ENCODE data around the gene TYROBP. TPM values are rescaled to one million over a fixed set of nuclear protein-coding genes. Genes with fewer than 3 reads are reported as not detected.

TYROBP gene
- total RNA-seq, 1 donor from 2014 or later, result 31.5 TPM

- DNase-seq (ENCODE audit: low spot score in 2 of 2), result no peak
- Histone ChIP-seq H3K27me3 (no peaks in the 10 kb centered on the region), H3K36me3 (no peaks in the 10 kb centered on the region), H3K4me3 (no peak overlapping the region), H3K27ac (no peak overlapping the region), H3K9me3 (no peaks in the 10 kb centered on the region), H3K4me1 (no peaks in the 10 kb centered on the region)
- intact Hi-C loops (cut with DNase I), result no loop called here
- TF ChIP-seq CTCF (IDR thresholded peaks at IDR 0.05), result no peak
Measured at GRCh38 chr19:35905178-35905727, 2.8 kb downstream of the TYROBP start.

GRCh38 chr19:35904311-35905068 lies 3.6 kb downstream of the TYROBP start:
- no peaks in the 10 kb centered on the region for H3K4me1 ChIP-seq
- H3K27ac ChIP-seq, result peak overlapping the region; percentile 19 to 47
- no peak for TF ChIP-seq CTCF (IDR thresholded peaks at IDR 0.05)
- H3K36me3 ChIP-seq, result no peaks in the 10 kb centered on the region
- no peak for DNase-seq (ENCODE audit: low spot score in 2 of 2)
- intact Hi-C loops (cut with DNase I), result no loop called here
- H3K27me3 ChIP-seq, result no peaks in the 10 kb centered on the region
- H3K9me3 ChIP-seq, result no peaks in the 10 kb centered on the region
- no peak overlapping the region for H3K4me3 ChIP-seq

GRCh38 chr19:35903550-35904179 lies 4.4 kb downstream of the TYROBP start:
- peak overlapping the region; percentile 29 to 47 for H3K27ac ChIP-seq
- H3K4me1 ChIP-seq, result peaks cover 0 to 1% of the 10 kb centered on the region in 2 donors
- H3K4me3 ChIP-seq, result peak overlapping the region in 1 of 2 donors; percentile 29
- no peaks in the 10 kb centered on the region for H3K27me3 ChIP-seq
- H3K9me3 ChIP-seq, result no peaks in the 10 kb centered on the region
- intact Hi-C loops (cut with DNase I), result no loop called here
- no peaks in the 10 kb centered on the region for H3K36me3 ChIP-seq
- peak; percentile 82 to 90 for DNase-seq (ENCODE audit: low spot score in 2 of 2)
- no peak for TF ChIP-seq CTCF (IDR thresholded peaks at IDR 0.05)

- TF ChIP-seq CTCF (IDR thresholded peaks at IDR 0.05), result no peak
- peak overlapping the region; percentile 29 to 41 for H3K27ac ChIP-seq
- H3K27me3 ChIP-seq, result no peaks in the 10 kb centered on the region
- H3K9me3 ChIP-seq, result no peaks in the 10 kb centered on the region
- H3K36me3 ChIP-seq, result no peaks in the 10 kb centered on the region
- peak overlapping the region in 1 of 2 donors; percentile 29 for H3K4me3 ChIP-seq
- peaks cover 2 to 8% of the 10 kb centered on the region in 2 donors for H3K4me1 ChIP-seq
- intact Hi-C loops (cut with DNase I), result no loop called here
- DNase-seq (ENCODE audit: low spot score in 2 of 2), result no peak
Measured at GRCh38 chr19:35902870-35903475, 5.1 kb downstream of the TYROBP start.

GRCh38 chr19:35901854-35902661 lies 6.0 kb downstream of the TYROBP start, which contains the start of gene HCST:
HCST (plus strand) TSS chr19:35902529; CDS start chr19:35902594, 65 bp downstream.
- intact Hi-C loops (cut with DNase I), result no loop called here
- Histone ChIP-seq H3K27me3 (no peaks in the 10 kb centered on the region), H3K9me3 (no peaks in the 10 kb centered on the region), H3K4me3 (peak within 1 kb of the TSS in 1 of 2 donors; percentile 29), H3K36me3 (no peaks in the 10 kb centered on the region), H3K27ac (peak within 1 kb of the TSS; percentile 54 to 76), H3K4me1 (peaks cover 3 to 10% of the 10 kb centered on the region in 2 donors)
- no peak for TF ChIP-seq CTCF (IDR thresholded peaks at IDR 0.05)
- no peak for DNase-seq (ENCODE audit: low spot score in 2 of 2)
